SK-N-SH treated with all-trans-retinoic acid at 6 μM for 48 hours (cell line): ENCODE measurements around the gene PRKCB.

Experiments used
- ARNTL ChIP-seq: fragments of 450-650 bp; formaldehyde crosslinking; IDR thresholded peaks from 2 replicates; pipeline ENCODE4 v1.5.0; 2020; ENCODE audit warnings: low read depth, mild to moderate bottlenecking, moderate library complexity, borderline replicate concordance
- GLIS3 ChIP-seq: fragments of 250-450 bp; sonication (Bioruptor Pico); IDR thresholded peaks from 2 replicates; pipeline ENCODE4 v1.5.0; 2020; ENCODE audit warnings: mild to moderate bottlenecking, moderate library complexity
- PATZ1 ChIP-seq: fragments of 250-450 bp; sonication (Bioruptor Pico); IDR thresholded peaks from 2 replicates; pipeline ENCODE4 v1.8.0; 2020; ENCODE audit warnings: mild to moderate bottlenecking, moderate library complexity, borderline replicate concordance
- RARB ChIP-seq: fragments of 250-450 bp; sonication (Bioruptor Pico); IDR thresholded peaks from 2 replicates; pipeline ENCODE4 v1.8.0; 2021; ENCODE audit warnings: mild to moderate bottlenecking, moderate library complexity
- TCF4 ChIP-seq: fragments of 250-450 bp; sonication (Bioruptor Pico); IDR thresholded peaks from 2 replicates; pipeline ENCODE4 v1.8.0; 2021; ENCODE audit warnings: mild to moderate bottlenecking, moderate library complexity, borderline replicate concordance
- TSHZ2 ChIP-seq: fragments of 250-450 bp; sonication (Bioruptor Pico); IDR thresholded peaks from 2 replicates; pipeline ENCODE4 v1.5.0; 2020; ENCODE audit warnings: mild to moderate bottlenecking, moderate library complexity
- ZC3H10 ChIP-seq: fragments of 250-450 bp; sonication (Bioruptor Pico); IDR thresholded peaks from 2 replicates; pipeline ENCODE4 v1.5.1; 2021; ENCODE audit warnings: mild to moderate bottlenecking, moderate library complexity
- ZFP3 ChIP-seq: fragments of 250-450 bp; sonication (Bioruptor Pico); IDR thresholded peaks from 2 replicates; pipeline ENCODE4 v1.5.0; 2020; ENCODE audit warnings: mild to moderate bottlenecking, moderate library complexity
- ZFP30 ChIP-seq: fragments of 450-650 bp; formaldehyde crosslinking; IDR thresholded peaks from 2 replicates; pipeline ENCODE4 v1.5.0; 2022; ENCODE audit warnings: mild to moderate bottlenecking, moderate library complexity
- ZNF70 ChIP-seq: fragments of 450-650 bp; formaldehyde crosslinking; IDR thresholded peaks from 2 replicates; pipeline ENCODE4 v1.5.0; 2020; ENCODE audit warnings: mild to moderate bottlenecking, moderate library complexity
- ZNF8 ChIP-seq: fragments of 450-650 bp; formaldehyde crosslinking; IDR thresholded peaks from 2 replicates; pipeline ENCODE4 v1.5.0; 2020; ENCODE audit warnings: mild to moderate bottlenecking, moderate library complexity

- TF ChIP-seq ZNF70 (CRISPR knock-in tag) (no peak), ARNTL (CRISPR knock-in tag) (no peak), GLIS3 (CRISPR knock-in tag) (no peak), ZC3H10 (CRISPR knock-in tag) (no peak), TSHZ2 (no peak), TCF4 (CRISPR knock-in tag) (no peak), ZFP30 (no peak), RARB (CRISPR knock-in tag) (no peak), ZFP3 (no peak), ZNF8 (CRISPR knock-in tag) (no peak), PATZ1 (CRISPR knock-in tag) (no peak)
Observed at GRCh38 chr16:23863511-23864422, 28.0 kb downstream of the PRKCB start.
